ENCODE results near the gene VASH1. TPM values are rescaled to one million over a fixed set of nuclear protein-coding genes. Genes with fewer than 3 reads are reported as not detected.

The VASH1 gene
- total RNA-seq, 3 donors from 2014 or later: 5.6 to 7.8 (median 5.8) TPM

- TF ChIP-seq CTCF (IDR thresholded peaks at IDR 0.05): no peak
- no peak for TF ChIP-seq POLR2A (IDR thresholded peaks at IDR 0.05)
- TF ChIP-seq POLR2AphosphoS5 (IDR thresholded peaks at IDR 0.05): no peak
- Histone ChIP-seq H3K4me1 (peaks cover 0 to 14% of the 10 kb centered on the region in 2 donors), H3K9me3 (no peaks in the 10 kb centered on the region), H3K36me3 (no peaks in the 10 kb centered on the region), H3K27ac (peak overlapping the region; percentile 81 to 90), H3K4me3 (peak overlapping the region; percentile 25 to 57 (median 46)), H3K27me3 (no peaks in the 10 kb centered on the region)
- DNase-seq (ENCODE audit: low spot score in 2 of 2): no peak
- intact Hi-C loops (cut with DNase I; ENCODE audit: low total_unique reads): no loop called here
These were observed 67.2 kb downstream of the VASH1 start for GRCh38 chr14:76828339-76829012.

GRCh38 chr14:76829013-76829365 is 67.7 kb downstream of the VASH1 start:
- no peaks in the 10 kb centered on the region for H3K27me3 ChIP-seq
- peak overlapping the region; percentile 81 to 90 for H3K27ac ChIP-seq
- H3K4me3 ChIP-seq: no peak overlapping the region
- intact Hi-C loops (cut with DNase I; ENCODE audit: low total_unique reads): no loop called here
- peaks cover 0 to 14% of the 10 kb centered on the region in 2 donors for H3K4me1 ChIP-seq
- TF ChIP-seq POLR2A (IDR thresholded peaks at IDR 0.05) (no peak), POLR2AphosphoS5 (IDR thresholded peaks at IDR 0.05) (no peak), CTCF (IDR thresholded peaks at IDR 0.05) (no peak)
- DNase-seq (ENCODE audit: low spot score in 2 of 2): no peak
- no peaks in the 10 kb centered on the region for H3K36me3 ChIP-seq
- H3K9me3 ChIP-seq: no peaks in the 10 kb centered on the region

GRCh38 chr14:76829650-76830421 is 68.6 kb downstream of the VASH1 start:
- peaks cover 0 to 14% of the 10 kb centered on the region in 2 donors for H3K4me1 ChIP-seq
- H3K36me3 ChIP-seq: no peaks in the 10 kb centered on the region
- peak overlapping the region; percentile 81 to 90 for H3K27ac ChIP-seq
- intact Hi-C loops (cut with DNase I; ENCODE audit: low total_unique reads): no loop called here
- H3K4me3 ChIP-seq: peak overlapping the region in 1 of 3 donors; percentile 2
- TF ChIP-seq POLR2A (IDR thresholded peaks at IDR 0.05) (no peak), CTCF (IDR thresholded peaks at IDR 0.05) (no peak), POLR2AphosphoS5 (IDR thresholded peaks at IDR 0.05) (no peak)
- no peaks in the 10 kb centered on the region for H3K27me3 ChIP-seq
- peak in 1 of 2 donors; percentile 88 for DNase-seq (ENCODE audit: low spot score in 2 of 2)
- no peaks in the 10 kb centered on the region for H3K9me3 ChIP-seq

GRCh38 chr14:76830556-76830955 is 69.3 kb downstream of the VASH1 start:
- no peak overlapping the region for H3K4me3 ChIP-seq
- DNase-seq (ENCODE audit: low spot score in 2 of 2): no peak
- TF ChIP-seq POLR2A (IDR thresholded peaks at IDR 0.05) (no peak), POLR2AphosphoS5 (IDR thresholded peaks at IDR 0.05) (no peak)
- peak overlapping the region; percentile 81 to 90 for H3K27ac ChIP-seq
- no peaks in the 10 kb centered on the region for H3K9me3 ChIP-seq
- H3K27me3 ChIP-seq: no peaks in the 10 kb centered on the region
- peaks cover 0 to 14% of the 10 kb centered on the region in 2 donors for H3K4me1 ChIP-seq
- no peaks in the 10 kb centered on the region for H3K36me3 ChIP-seq
- intact Hi-C loops (cut with DNase I; ENCODE audit: low total_unique reads): no loop called here

GRCh38 chr14:76832503-76832988 is 71.3 kb downstream of the VASH1 start:
- Histone ChIP-seq H3K27ac (no peak overlapping the region), H3K27me3 (no peaks in the 10 kb centered on the region), H3K4me1 (peaks cover 0 to 14% of the 10 kb centered on the region in 2 donors), H3K36me3 (no peaks in the 10 kb centered on the region), H3K4me3 (no peak overlapping the region), H3K9me3 (no peaks in the 10 kb centered on the region)
- peak in 1 of 3 donors; percentile 15 for TF ChIP-seq POLR2AphosphoS5 (IDR thresholded peaks at IDR 0.05)
- TF ChIP-seq POLR2A (IDR thresholded peaks at IDR 0.05): no peak
- TF ChIP-seq CTCF (IDR thresholded peaks at IDR 0.05): no peak
- intact Hi-C loops (cut with DNase I; ENCODE audit: low total_unique reads): no loop called here
- DNase-seq (ENCODE audit: low spot score in 2 of 2): no peak

Other genes with a start within 250 kb of the VASH1 start
- gene ANGEL1, start 51.4 kb downstream of the VASH1 start, total RNA-seq: 10 to 100 TPM; 18.6 to 30.5 (median 24.7) TPM
- not detected for gene LRRC74A, start 64.9 kb downstream of the VASH1 start, total RNA-seq

Measured in breast epithelium (tissue), 4 donors.